SU-DHL-6 (cell line): ENCODE data around the gene S100A4.

Experiments used
- H2AFZ ChIP-seq: fragments of 200-600 bp; sonication (generic); 2 replicates; pipeline ENCODE4 v1.6.1; 2014; ENCODE audit warnings: low read depth, mild to moderate bottlenecking, moderate library complexity, mixed read lengths, antibody characterized with exemption, low read length; ENCODE audit not compliant: severe bottlenecking
- H3F3A ChIP-seq: fragments of 200-600 bp; shearing (Covaris generic); 2 replicates; pipeline ENCODE4 v1.6.0; 2016; ENCODE audit warnings: antibody characterized with exemption, mild to moderate bottlenecking; ENCODE audit not compliant: insufficient read depth
- H3K27ac ChIP-seq: fragments of 200-600 bp; sonication (generic); 2 replicates; pipeline ENCODE4 v1.5.1; 2016; ENCODE audit warnings: low read depth, mild to moderate bottlenecking, low read length, moderate library complexity, mixed read lengths
- H3K27me3 ChIP-seq: fragments of 200-600 bp; sonication (generic), shearing (Covaris generic); 2 replicates; pipeline ENCODE4 v1.6.0; 2014; ENCODE audit warnings: mild to moderate bottlenecking, low read length
- H3K36me3 ChIP-seq: fragments of 200-600 bp; sonication (generic); 2 replicates; pipeline ENCODE4 v1.6.1; 2014; ENCODE audit warnings: mild to moderate bottlenecking, low read length, mixed read lengths
- H3K4me2 ChIP-seq: fragments of 300-600, 200-600 bp; shearing (Covaris generic), sonication (generic); 2 replicates; pipeline ENCODE4 v1.6.0; 2014; ENCODE audit warnings: low read length, low read depth, mild to moderate bottlenecking; ENCODE audit not compliant: poor library complexity, severe bottlenecking
- H3K4me3 ChIP-seq: fragments of 200-600 bp; sonication (generic); 2 replicates; pipeline ENCODE4 v1.5.1; 2014; ENCODE audit warnings: antibody characterized with exemption, low read length, mild to moderate bottlenecking, mixed read lengths; ENCODE audit not compliant: insufficient read depth, poor library complexity, severe bottlenecking
- H3K79me2 ChIP-seq: fragments of 200-600 bp; sonication (generic); 2 replicates; pipeline ENCODE4 v1.6.1; 2014; ENCODE audit warnings: mild to moderate bottlenecking, low read length, moderate library complexity; ENCODE audit not compliant: insufficient read depth
- H3K9ac ChIP-seq: fragments of 200-600 bp; sonication (generic); 2 replicates; pipeline ENCODE4 v1.7.0; 2014; ENCODE audit warnings: mild to moderate bottlenecking, low read length
- H3K9me2 ChIP-seq: fragments of 200-600 bp; sonication (generic); replicated peaks from 2 replicates; pipeline ENCODE4 v1.6.1; 2014; ENCODE audit warnings: low read length; ENCODE audit not compliant: insufficient read depth
- H3K9me3 ChIP-seq: fragments of 200-600 bp; sonication (generic); 2 replicates; pipeline ENCODE4 v1.6.1; 2014; ENCODE audit warnings: low read length, mixed read lengths; ENCODE audit not compliant: insufficient read depth
- H4K20me1 ChIP-seq: fragments of 200-600 bp; sonication (generic); 2 replicates; pipeline ENCODE4 v1.6.1; 2014; ENCODE audit warnings: low read depth, mild to moderate bottlenecking, antibody characterized with exemption, low read length, moderate library complexity, mixed read lengths
- CTCF ChIP-seq: fragments of 200-600 bp; sonication (generic); IDR thresholded peaks from one replicate; pipeline ENCODE4 v1.5.1; 2017; ENCODE audit warnings: antibody characterized with exemption, mild to moderate bottlenecking, low read length, moderate library complexity; ENCODE audit not compliant: insufficient read depth, poor library complexity, severe bottlenecking
- EZH2phosphoT487 ChIP-seq: fragments of 200-600 bp; sonication (generic), shearing (Covaris generic); conservative IDR thresholded peaks from 2 replicates; pipeline ENCODE4 v1.6.1; 2018; ENCODE audit warnings: mild to moderate bottlenecking, antibody characterized with exemption, low read length, moderate library complexity, mixed read lengths

Gene S100A4

GRCh38 chr1:153550398-153550758 lies 4.8 kb upstream of the S100A4 start:
- Histone ChIP-seq H3F3A (no peaks in the 10 kb centered on the region), H3K4me2 (no peak overlapping the region), H3K27me3 (no peaks in the 10 kb centered on the region), H3K9ac (no peak overlapping the region), H4K20me1 (no peaks in the 10 kb centered on the region), H3K9me2 (no peaks in the 10 kb centered on the region), H3K4me3 (no peak overlapping the region), H3K27ac (no peak overlapping the region), H3K9me3 (no peaks in the 10 kb centered on the region), H3K79me2 (no peaks in the 10 kb centered on the region), H3K36me3 (no peaks in the 10 kb centered on the region), H2AFZ (no peak overlapping the region)
- TF ChIP-seq CTCF: no peak
- no peak for TF ChIP-seq EZH2phosphoT487

GRCh38 chr1:153549741-153550397 lies 4.3 kb upstream of the S100A4 start:
- Histone ChIP-seq H3F3A (no peaks in the 10 kb centered on the region), H3K4me2 (no peak overlapping the region), H2AFZ (no peak overlapping the region), H3K36me3 (no peaks in the 10 kb centered on the region), H3K9ac (no peak overlapping the region), H3K79me2 (no peaks in the 10 kb centered on the region), H3K27me3 (no peaks in the 10 kb centered on the region), H3K27ac (no peak overlapping the region), H3K9me3 (no peaks in the 10 kb centered on the region), H3K9me2 (no peaks in the 10 kb centered on the region), H3K4me3 (no peak overlapping the region), H4K20me1 (no peaks in the 10 kb centered on the region)
- TF ChIP-seq CTCF (no peak), EZH2phosphoT487 (no peak)

- H3K9me3 ChIP-seq: no peaks in the 10 kb centered on the region
- no peaks in the 10 kb centered on the region for H3K27me3 ChIP-seq
- no peak within 1 kb of the TSS for H3K27ac ChIP-seq
- no peaks in the 10 kb centered on the region for H3F3A ChIP-seq
- no peak within 1 kb of the TSS for H2AFZ ChIP-seq
- no peaks in the 10 kb centered on the region for H4K20me1 ChIP-seq
- H3K79me2 ChIP-seq: no peaks in the 10 kb centered on the region
- TF ChIP-seq EZH2phosphoT487: no peak
- no peak for TF ChIP-seq CTCF
- H3K9ac ChIP-seq: no peak within 1 kb of the TSS
- no peaks in the 10 kb centered on the region for H3K9me2 ChIP-seq
- no peak within 1 kb of the TSS for H3K4me2 ChIP-seq
- H3K36me3 ChIP-seq: no peaks in the 10 kb centered on the region
- H3K4me3 ChIP-seq: no peak within 1 kb of the TSS
Observed at GRCh38 chr1:153548722-153549688, 3.4 kb upstream of the S100A4 start, which contains the start of gene S100A3. S100A3 (minus strand) TSS chr1:153549258; CDS start chr1:153548485, 773 bp downstream.
